GM23338 (cell line): ENCODE results near the gene TSPAN7. TPM values are rescaled to one million over a fixed set of nuclear protein-coding genes. Genes with fewer than 3 reads are reported as not detected.

Experiments used
- ATAC-seq: fragments of 200-7000 bp; cut with Tn5 transposase; 3 replicates; pipeline ENCODE4 v1.9.1; 2020
- DNase-seq: peaks from one replicate; pipeline ENCODE4 v3.0.0-alpha.2; 2015; ENCODE audit warnings: low spot score
- H2AFZ ChIP-seq: fragments of 200-600 bp; sonication (generic); 2 replicates; pipeline ENCODE4 v1.8.0; 2016; ENCODE audit warnings: antibody characterized with exemption, mild to moderate bottlenecking, moderate library complexity
- H3F3A ChIP-seq: fragments of 200-600 bp; sonication (generic); replicated peaks from 2 replicates; pipeline ENCODE4 v1.8.0; 2017; ENCODE audit warnings: antibody characterized with exemption, mixed run types, low read depth
- H3K27ac ChIP-seq: fragments of 200-600 bp; sonication (generic); 2 replicates; pipeline ENCODE4 v1.6.1; 2016; ENCODE audit warnings: low read depth
- H3K27me3 ChIP-seq: fragments of 200-600 bp; sonication (generic); 2 replicates; pipeline ENCODE4 v1.8.0; 2016; ENCODE audit warnings: mild to moderate bottlenecking, mixed run types, moderate library complexity; ENCODE audit not compliant: insufficient read depth
- H3K36me3 ChIP-seq: fragments of 200-600 bp; sonication (generic); 2 replicates; pipeline ENCODE4 v1.8.0; 2016; ENCODE audit warnings: mild to moderate bottlenecking; ENCODE audit not compliant: insufficient read depth
- H3K4me1 ChIP-seq: fragments of 200-600 bp; sonication (generic); 2 replicates; pipeline ENCODE4 v1.8.0; 2016; ENCODE audit warnings: mild to moderate bottlenecking, moderate library complexity; ENCODE audit not compliant: insufficient read depth
- H3K4me2 ChIP-seq: fragments of 200-600 bp; sonication (generic); 2 replicates; pipeline ENCODE4 v1.7.1; 2017; ENCODE audit warnings: mixed run types
- H3K4me3 ChIP-seq: fragments of 200-600 bp; sonication (generic); 2 replicates; pipeline ENCODE4 v1.6.1; 2016; ENCODE audit warnings: mixed run types
- H3K79me2 ChIP-seq: fragments of 200-600 bp; sonication (generic); replicated peaks from 2 replicates; pipeline ENCODE4 v1.8.0; 2017; ENCODE audit warnings: mild to moderate bottlenecking; ENCODE audit not compliant: insufficient read depth
- H3K9me2 ChIP-seq: fragments of 200-600 bp; sonication (generic); 2 replicates; pipeline ENCODE4 v1.8.0; 2017; ENCODE audit not compliant: insufficient read depth
- H4K20me1 ChIP-seq: fragments of 200-600 bp; sonication (generic); replicated peaks from 2 replicates; pipeline ENCODE4 v1.8.0; 2017; ENCODE audit warnings: mild to moderate bottlenecking; ENCODE audit not compliant: insufficient read depth
- H3K27ac Mint-ChIP-seq: 2 replicates; pipeline ENCODE4 v1.8.0; 2020; ENCODE audit warnings: inconsistent platforms, mild to moderate bottlenecking, moderate library complexity, mixed read lengths
- H3K27me3 Mint-ChIP-seq: 3 replicates; pipeline ENCODE4 v1.8.0; 2022; ENCODE audit warnings: low read depth, mild to moderate bottlenecking, moderate library complexity, mixed read lengths, inconsistent platforms; ENCODE audit not compliant: insufficient read depth, poor library complexity
- H3K36me3 Mint-ChIP-seq: 3 replicates; pipeline ENCODE4 v1.8.0; 2021; ENCODE audit warnings: low read depth, mild to moderate bottlenecking, inconsistent platforms, moderate library complexity, mixed read lengths
- H3K4me1 Mint-ChIP-seq: 3 replicates; pipeline ENCODE4 v1.8.0; 2020; ENCODE audit warnings: mild to moderate bottlenecking, inconsistent platforms, mixed read lengths
- H3K4me3 Mint-ChIP-seq: 3 replicates; pipeline ENCODE4 v1.8.0; 2021; ENCODE audit warnings: moderate library complexity, mild to moderate bottlenecking, inconsistent platforms, mixed read lengths
- H3K9me3 Mint-ChIP-seq: 3 replicates; pipeline ENCODE4 v1.8.0; 2020; ENCODE audit warnings: moderate library complexity, mild to moderate bottlenecking, inconsistent platforms, mixed read lengths
- CREB1 ChIP-seq: fragments of 250-450 bp; sonication (Bioruptor Pico); IDR thresholded peaks from 2 replicates; pipeline ENCODE4 v1.5.0; 2020; ENCODE audit warnings: low read depth, mild to moderate bottlenecking, moderate library complexity
- CTCF ChIP-seq, 2 experiments: fragments of 200-600 bp in 1 of 2; sonication (generic) in 1 of 2; conservative IDR thresholded peaks; 2 replicates each; pipeline versions ENCODE4 v1.5.1 to v1.6.1; 2016 to 2017; ENCODE audit warnings: antibody characterized with exemption in 2 of 2, low read depth in 2 of 2, mild to moderate bottlenecking in 2 of 2, moderate library complexity in 1 of 2
- ETS1 ChIP-seq: IDR thresholded peaks from 2 replicates; pipeline ENCODE4 v1.6.1; 2016; ENCODE audit warnings: antibody characterized with exemption
- EZH2 ChIP-seq: fragments of 200-600 bp; sonication (generic); IDR thresholded peaks from one replicate; pipeline ENCODE4 v1.8.0; 2017; ENCODE audit warnings: antibody characterized with exemption, mild to moderate bottlenecking, low read depth; ENCODE audit not compliant: unreplicated experiment
- EZH2phosphoT487 ChIP-seq: fragments of 200-600 bp; sonication (generic); IDR thresholded peaks from one replicate; pipeline ENCODE4 v1.8.1; 2018; ENCODE audit warnings: antibody characterized with exemption; ENCODE audit not compliant: unreplicated experiment
- JUNB ChIP-seq: IDR thresholded peaks from one replicate; pipeline ENCODE4 v1.6.1; 2016; ENCODE audit warnings: antibody characterized with exemption; ENCODE audit not compliant: unreplicated experiment
- NANOG ChIP-seq: IDR thresholded peaks from 2 replicates; pipeline ENCODE4 v1.6.1; 2016; ENCODE audit warnings: antibody characterized with exemption, borderline replicate concordance
- POLR2AphosphoS5 ChIP-seq: IDR thresholded peaks from 2 replicates; pipeline ENCODE4 v1.6.1; 2016; ENCODE audit warnings: antibody characterized with exemption, low read depth
- REST ChIP-seq: IDR thresholded peaks from one replicate; pipeline ENCODE4 v1.6.1; 2018; ENCODE audit warnings: antibody characterized with exemption; ENCODE audit not compliant: unreplicated experiment
- STAT1 ChIP-seq: IDR thresholded peaks from one replicate; pipeline ENCODE4 v1.6.1; 2016; ENCODE audit warnings: antibody characterized with exemption; ENCODE audit not compliant: unreplicated experiment
- ZNF114 ChIP-seq: fragments of 250-450 bp; sonication (Bioruptor Pico); IDR thresholded peaks from 2 replicates; pipeline ENCODE4 v1.5.0; 2020; ENCODE audit warnings: mild to moderate bottlenecking, moderate library complexity
- ZNF331 ChIP-seq: fragments of 250-450 bp; sonication (Bioruptor Pico); IDR thresholded peaks from 2 replicates; pipeline ENCODE4 v1.5.0; 2020; ENCODE audit warnings: low read depth, mild to moderate bottlenecking, moderate library complexity
- ZNF462 ChIP-seq: fragments of 250-450 bp; sonication (Bioruptor Pico); IDR thresholded peaks from 2 replicates; pipeline ENCODE4 v1.5.0; 2020; ENCODE audit warnings: mild to moderate bottlenecking, moderate library complexity
- polyA plus RNA-seq: library from polyadenylated mRNA; unstranded; fragments of >200 nt; fragmentation: Nextera tagmentation; extraction: Ambion mirVana; gene quantifications from 2 replicates; pipeline ENCODE4 v1.2.1, GENCODE V29; 2016
- total RNA-seq: library from RNA; depleted of rRNA; stranded (reverse); fragments of >200 nt; shearing (Covaris generic); gene quantifications from 2 replicates; pipeline ENCODE4 v1.2.3, GENCODE V29; 2014

The TSPAN7 gene
- total and polyA plus RNA-seq, 2 experiments from 2014 or later, result 7.2 to 11.5 TPM

GRCh38 chrX:38643903-38644302, 82.6 kb downstream of the TSPAN7 start:
- H3K27ac Mint-ChIP-seq, result no peak overlapping the region
- H3K36me3 ChIP-seq, result no peaks in the 10 kb centered on the region

More at GRCh38 chrX:38643903-38644302, 82.6 kb downstream of the TSPAN7 start:
- DNase-seq (no peak), ATAC-seq (no peak)
- H3K27me3 Mint-ChIP-seq, result peaks cover 2% of the 10 kb centered on the region
- no peak overlapping the region for H3K4me2 ChIP-seq
- no peaks in the 10 kb centered on the region for H3K36me3 Mint-ChIP-seq
- H3K4me3 Mint-ChIP-seq, result no peak overlapping the region
- no peaks in the 10 kb centered on the region for H3K27me3 ChIP-seq
- H3K4me1 ChIP-seq, result no peaks in the 10 kb centered on the region
- H4K20me1 ChIP-seq, result no peaks in the 10 kb centered on the region
- no peaks in the 10 kb centered on the region for H3F3A ChIP-seq
- H3K9me3 Mint-ChIP-seq, result no peaks in the 10 kb centered on the region
- no peaks in the 10 kb centered on the region for H3K9me2 ChIP-seq
- no peak overlapping the region for H2AFZ ChIP-seq
- H3K4me1 Mint-ChIP-seq, result no peaks in the 10 kb centered on the region
- H3K27ac ChIP-seq, result no peak overlapping the region
- no peak overlapping the region for H3K4me3 ChIP-seq
- H3K79me2 ChIP-seq, result no peaks in the 10 kb centered on the region
- TF ChIP-seq POLR2AphosphoS5, result no peak
- TF ChIP-seq ETS1, result no peak
- TF ChIP-seq CREB1 (CRISPR knock-in tag), result no peak
- TF ChIP-seq NANOG, result no peak
- no peak for TF ChIP-seq ZNF114 (CRISPR knock-in tag)
- TF ChIP-seq JUNB, result no peak
- TF ChIP-seq STAT1, result no peak
- TF ChIP-seq EZH2, result no peak
- no peak for TF ChIP-seq CTCF (conservative IDR thresholded peaks at IDR 0.05; ENCODE audit: low read depth in 2 of 2)
- TF ChIP-seq ZNF462 (CRISPR knock-in tag), result no peak
- no peak for TF ChIP-seq REST
- no peak for TF ChIP-seq EZH2phosphoT487
- no peak for TF ChIP-seq ZNF331 (CRISPR knock-in tag)
